Activated CD4-positive, alpha-beta T cell treated with anti-CD3 and anti-CD28 coated beads, Interleukin-2, Interleukin-4, amounts not matched to agents 100 ng/mL and 50 ng/mL, durations not matched to agents 16 hours and 8 hours (primary cell): ENCODE measurements around the gene RBBP4.
A peak's percentile ranks its signal among the peaks of the same experiment; 100 is the strongest.

Experiments
- DNase-seq: peaks from one replicate; pipeline ENCODE4 v3.0.0-alpha.2; 2020; ENCODE audit warnings: low spot score

Gene RBBP4

DNA sequence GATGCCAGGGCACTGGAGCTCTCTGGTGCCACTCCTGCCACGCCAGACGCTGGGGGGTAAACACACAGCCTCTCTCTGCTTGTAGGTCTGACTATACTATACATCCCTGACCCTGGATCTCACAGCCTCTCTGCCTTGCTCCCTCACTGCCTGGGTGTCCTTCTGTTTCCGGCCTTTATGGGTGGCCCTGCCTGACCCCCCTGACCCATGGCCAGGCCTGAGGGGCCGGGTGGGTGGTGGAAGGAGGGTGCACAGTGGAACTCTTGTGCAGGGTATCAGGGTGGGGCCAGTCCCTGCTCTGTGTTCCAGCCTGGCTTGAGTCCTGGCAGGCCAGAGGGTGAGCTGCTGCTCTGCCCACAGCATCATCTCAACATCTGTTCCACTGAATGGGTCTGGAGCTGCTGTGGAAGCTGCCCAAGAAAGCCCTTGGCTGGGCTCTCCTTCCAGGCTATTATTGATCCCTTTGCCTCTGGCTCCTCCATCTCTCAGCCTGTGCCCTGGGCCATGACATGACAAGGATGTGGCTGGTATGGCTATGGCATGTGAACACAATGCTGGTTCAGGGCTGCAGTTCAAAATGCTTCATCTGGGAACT lies 68.8 kb downstream of the RBBP4 start:
- no peak for DNase-seq

DNA sequence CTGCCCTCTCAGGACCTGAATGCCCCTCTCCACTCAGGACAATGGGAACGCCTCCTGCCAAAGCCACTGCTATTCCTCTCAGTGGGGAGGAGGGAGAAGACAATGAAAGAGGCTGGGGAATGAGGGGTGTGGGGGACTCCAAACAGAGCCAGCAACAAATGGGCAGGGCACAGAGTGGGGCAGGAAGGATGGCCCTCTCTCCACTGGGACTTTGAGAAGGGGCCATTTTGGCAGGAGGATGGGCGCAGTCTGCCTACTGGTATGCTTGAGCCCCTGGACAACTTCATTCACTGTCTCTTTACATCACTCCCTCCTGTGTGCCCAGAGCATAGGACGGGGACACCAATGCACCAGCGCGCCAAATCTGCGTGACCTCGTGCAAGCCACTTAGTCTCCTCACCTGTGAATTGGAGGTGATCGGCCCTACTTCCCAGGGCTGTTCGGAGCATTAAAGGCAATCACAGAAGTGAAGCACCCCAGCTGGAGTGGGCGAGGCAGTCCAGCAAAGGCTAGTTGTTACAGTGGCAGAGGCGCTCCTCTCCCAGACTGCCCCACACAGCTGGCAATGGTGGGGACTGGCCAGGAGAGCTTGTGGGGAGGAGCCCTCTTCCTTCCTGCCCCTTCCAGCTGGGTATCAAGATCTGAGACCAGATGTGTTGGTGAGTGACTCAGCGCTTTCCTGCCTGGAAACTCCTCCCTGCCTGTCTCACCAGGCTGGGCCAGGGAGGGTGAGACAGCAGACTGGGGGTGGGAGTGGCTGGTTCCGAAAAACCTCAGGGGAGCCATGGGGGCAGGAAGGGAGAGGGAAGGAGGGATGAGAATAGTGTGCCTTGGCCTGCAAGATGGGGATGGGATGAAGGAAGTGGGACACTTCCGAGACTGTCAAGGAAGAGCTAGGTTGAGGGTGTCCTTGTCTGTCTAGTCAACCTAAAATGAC lies 73.9 kb downstream of the RBBP4 start:
- DNase-seq: peak; percentile 46

DNA sequence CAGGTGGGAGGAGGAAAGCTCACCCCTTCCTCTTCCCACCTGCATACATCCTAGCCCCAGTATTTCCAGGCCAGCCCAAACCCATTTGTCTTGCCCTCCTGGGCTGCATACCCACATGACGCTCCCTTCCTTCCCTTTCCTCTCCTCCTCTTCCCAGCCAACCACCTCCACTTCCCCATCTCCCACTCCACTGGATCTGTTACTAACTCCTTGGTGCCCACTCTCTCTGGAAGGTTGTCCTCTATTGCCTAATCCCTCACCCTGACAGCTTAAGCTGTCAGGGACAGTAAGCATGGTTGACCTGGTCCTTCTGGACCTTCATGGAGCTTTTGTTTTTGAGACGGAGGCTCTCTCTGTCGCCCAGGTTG lies 74.6 kb downstream of the RBBP4 start:
- no peak for DNase-seq

DNA sequence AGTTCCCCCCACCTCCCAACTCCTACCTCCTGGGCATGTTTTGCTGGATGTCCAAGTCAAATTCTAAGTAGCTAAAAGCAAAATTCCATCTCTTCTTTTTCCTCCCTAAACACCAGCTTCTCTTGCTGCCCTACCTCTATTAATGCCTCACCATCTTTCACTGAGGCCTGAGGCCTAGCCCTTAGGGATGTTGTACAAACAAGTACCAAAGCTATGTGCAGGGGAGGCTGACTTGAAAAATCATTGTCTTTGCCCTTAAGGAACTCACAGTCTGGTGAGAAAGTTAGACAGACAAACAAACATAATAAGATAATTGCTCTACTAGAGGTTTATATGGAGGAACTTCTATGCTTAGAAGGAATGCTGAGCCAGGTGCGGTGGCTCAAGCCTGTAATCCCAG lies 76.9 kb downstream of the RBBP4 start:
- DNase-seq: no peak

DNA sequence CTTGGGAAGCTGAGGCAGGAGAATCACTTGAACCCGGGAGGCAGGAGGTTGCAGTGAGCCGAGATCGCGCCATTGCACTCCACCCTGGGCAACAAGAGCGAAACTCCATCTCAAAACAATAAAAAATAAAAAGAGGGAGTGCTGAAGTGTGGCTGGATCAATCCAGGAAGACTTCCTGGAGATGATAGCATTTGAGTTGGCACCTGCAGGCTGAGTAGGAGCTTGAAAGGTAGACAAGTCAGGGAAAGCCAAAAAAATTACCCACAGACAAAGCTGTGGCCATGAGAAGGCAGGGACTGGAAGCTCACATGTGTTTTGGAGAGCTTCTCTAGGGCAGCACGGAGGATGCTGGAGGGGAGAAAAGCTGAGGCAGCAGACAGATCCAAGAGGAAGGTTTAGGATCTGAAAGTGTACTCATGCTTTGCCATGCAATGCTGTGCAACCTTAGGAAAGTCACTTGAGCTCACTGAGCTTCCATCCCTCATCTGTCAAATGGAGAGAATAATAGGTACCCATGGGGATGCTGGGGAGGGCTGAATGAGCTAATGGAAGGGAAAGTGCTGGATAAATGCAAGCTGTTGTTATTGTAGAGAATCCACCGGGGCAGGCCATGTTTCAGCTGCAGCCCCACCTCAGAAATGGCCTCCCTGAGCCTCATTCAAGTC lies 77.5 kb downstream of the RBBP4 start:
- DNase-seq: no peak

DNA sequence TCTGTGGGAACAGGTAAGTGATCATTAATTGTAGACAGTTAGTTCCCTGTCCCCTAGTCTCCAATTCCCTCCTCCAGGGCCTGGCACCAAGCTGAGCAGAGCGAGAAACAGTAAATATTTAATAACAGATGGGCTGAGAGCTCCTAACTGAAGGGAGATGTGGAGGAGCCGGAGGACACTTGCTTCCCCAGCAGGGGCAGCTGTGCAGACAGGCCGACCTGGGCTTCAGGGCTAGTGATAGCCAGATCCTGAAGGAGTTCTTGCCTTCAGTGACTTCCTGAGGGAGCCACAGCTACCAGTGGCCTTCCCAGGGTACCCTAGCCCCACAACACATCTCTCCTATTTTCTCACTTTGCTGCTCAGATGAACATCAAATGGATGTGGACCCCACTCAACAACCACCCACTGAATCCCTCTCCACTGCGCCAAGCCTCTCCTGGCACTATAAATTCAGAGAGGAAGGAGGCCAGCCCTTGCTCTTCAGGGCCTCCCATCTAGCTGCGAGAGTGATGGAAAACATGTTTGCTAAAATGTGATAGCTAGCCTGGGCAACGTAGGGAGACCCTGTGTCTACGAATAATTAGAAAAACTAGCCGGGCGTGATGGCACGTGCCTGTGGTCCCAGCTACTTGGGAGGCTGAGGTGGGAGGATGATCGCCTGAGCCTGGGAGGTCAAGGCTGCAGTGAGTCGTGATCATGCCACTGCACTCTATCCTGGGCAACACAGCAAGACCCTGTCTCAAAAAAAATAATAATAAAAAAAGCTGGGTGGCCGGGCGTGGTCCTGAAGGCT lies 78.4 kb downstream of the RBBP4 start:
- no peak for DNase-seq

DNA sequence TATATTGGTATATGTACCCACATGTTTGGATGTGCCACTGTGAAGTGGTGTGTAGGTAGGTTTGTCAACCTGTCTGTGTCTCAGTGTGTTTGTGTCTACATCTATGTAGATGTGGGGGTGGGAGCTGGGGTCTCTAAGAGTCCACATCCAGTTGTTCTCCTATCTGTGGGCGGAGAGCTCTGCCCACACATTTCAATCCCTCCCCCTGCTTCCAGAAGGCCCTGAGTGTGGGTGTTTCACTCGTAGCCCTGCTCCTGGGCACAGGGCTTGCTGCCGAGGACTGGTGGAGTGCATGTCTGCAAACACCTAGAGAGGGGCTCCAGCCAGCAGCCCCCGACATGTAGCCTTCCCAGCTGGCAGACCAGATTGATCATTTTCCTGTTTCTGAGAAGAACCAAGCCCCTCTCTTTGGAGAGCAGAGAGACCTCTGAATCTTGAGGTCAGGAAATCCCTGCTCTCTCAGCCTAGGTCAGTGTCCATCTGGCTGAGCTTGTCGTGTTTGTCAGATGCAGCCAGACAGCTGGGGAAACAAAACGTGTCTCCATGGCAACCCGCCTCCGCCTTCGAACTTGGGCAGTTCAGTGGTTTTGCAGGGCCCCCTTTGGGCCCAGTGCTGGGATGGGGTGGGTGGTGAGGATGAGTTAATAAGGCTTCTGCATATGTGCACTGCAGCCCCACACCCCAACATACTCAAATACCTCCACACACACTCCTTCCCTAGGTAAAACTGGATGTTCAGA lies 82.7 kb downstream of the RBBP4 start:
- no peak for DNase-seq
